KMS-11 (cell line): Measurements from ENCODE around the gene LCE2A.

Source experiments
- H2AFZ ChIP-seq: fragments of 200-600 bp; sonication (generic); 2 replicates; pipeline ENCODE4 v1.6.1; 2016; ENCODE audit warnings: antibody characterized with exemption, mixed run types, low read depth
- H3K27ac ChIP-seq: fragments of 200-600 bp; sonication (generic); 2 replicates; pipeline ENCODE4 v1.6.1; 2016; ENCODE audit warnings: mild to moderate bottlenecking, mixed run types
- H3K27me3 ChIP-seq: fragments of 200-600 bp; sonication (generic); 2 replicates; pipeline ENCODE4 v1.6.1; 2017; ENCODE audit warnings: mild to moderate bottlenecking, low read depth, mixed run types, moderate library complexity; ENCODE audit not compliant: insufficient read depth
- H3K36me3 ChIP-seq: fragments of 200-600 bp; sonication (generic); 2 replicates; pipeline ENCODE4 v1.6.1; 2017; ENCODE audit warnings: mild to moderate bottlenecking, mixed run types; ENCODE audit not compliant: insufficient read depth
- H3K4me1 ChIP-seq: fragments of 200-600 bp; sonication (generic); 2 replicates; pipeline ENCODE4 v1.6.1; 2016; ENCODE audit warnings: mild to moderate bottlenecking, low read depth, mixed run types; ENCODE audit not compliant: poor library complexity, severe bottlenecking
- H3K4me2 ChIP-seq: fragments of 200-600 bp; sonication (generic); 2 replicates; pipeline ENCODE4 v1.7.0; 2016; ENCODE audit warnings: mild to moderate bottlenecking, mixed run types
- H3K4me3 ChIP-seq: fragments of 200-600 bp; sonication (generic); IDR thresholded peaks from 2 replicates; pipeline ENCODE4 v1.6.1; 2017; ENCODE audit warnings: low read depth, low read length, mixed read lengths; ENCODE audit not compliant: insufficient read depth
- H3K79me2 ChIP-seq: fragments of 200-600 bp; sonication (generic); 2 replicates; pipeline ENCODE4 v1.6.1; 2016; ENCODE audit warnings: low read depth, mixed run types; ENCODE audit not compliant: insufficient read depth
- H3K9ac ChIP-seq: fragments of 200-600 bp; sonication (generic); 2 replicates; pipeline ENCODE4 v1.6.1; 2016; ENCODE audit warnings: mild to moderate bottlenecking, mixed run types
- H4K20me1 ChIP-seq: fragments of 200-600 bp; sonication (generic); 2 replicates; pipeline ENCODE4 v1.6.1; 2016; ENCODE audit warnings: mild to moderate bottlenecking, mixed run types; ENCODE audit not compliant: insufficient read depth
- TF ChIP-seq, protein P1 (sequence below): fragments of 200-600 bp; sonication (generic); conservative IDR thresholded peaks from 2 replicates; pipeline ENCODE4 v1.6.1; 2017; ENCODE audit warnings: low read depth, mild to moderate bottlenecking, antibody characterized with exemption, low read length, moderate library complexity, mixed read lengths

Gene LCE2A

DNA sequence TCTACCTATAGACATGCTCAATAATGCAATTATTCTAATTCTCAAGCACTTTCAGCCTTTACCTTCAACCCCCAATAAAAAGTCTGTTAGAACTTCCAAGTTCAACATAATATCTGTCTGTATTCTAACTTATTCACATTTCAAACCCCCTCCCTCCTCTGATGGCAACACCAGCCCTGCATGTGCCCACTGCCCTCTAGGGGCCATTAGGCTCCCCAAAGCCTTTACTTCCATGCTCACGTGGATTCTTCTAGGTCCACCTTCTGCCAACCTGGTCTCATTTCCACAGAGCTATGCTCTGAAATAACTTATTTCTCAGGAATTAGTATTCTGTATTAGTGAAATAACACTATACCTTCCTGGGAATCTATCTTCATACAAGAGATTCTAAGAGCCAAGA lies 37.5 kb downstream of the LCE2A start:
- Histone ChIP-seq H3K79me2 (no peaks in the 10 kb centered on the region), H2AFZ (no peak overlapping the region), H4K20me1 (no peaks in the 10 kb centered on the region), H3K27me3 (no peaks in the 10 kb centered on the region), H3K36me3 (no peaks in the 10 kb centered on the region), H3K9ac (no peak overlapping the region), H3K4me1 (no peaks in the 10 kb centered on the region), H3K4me3 (no peak overlapping the region), H3K4me2 (no peak overlapping the region), H3K27ac (no peak overlapping the region)
- TF ChIP-seq, protein P1, sequence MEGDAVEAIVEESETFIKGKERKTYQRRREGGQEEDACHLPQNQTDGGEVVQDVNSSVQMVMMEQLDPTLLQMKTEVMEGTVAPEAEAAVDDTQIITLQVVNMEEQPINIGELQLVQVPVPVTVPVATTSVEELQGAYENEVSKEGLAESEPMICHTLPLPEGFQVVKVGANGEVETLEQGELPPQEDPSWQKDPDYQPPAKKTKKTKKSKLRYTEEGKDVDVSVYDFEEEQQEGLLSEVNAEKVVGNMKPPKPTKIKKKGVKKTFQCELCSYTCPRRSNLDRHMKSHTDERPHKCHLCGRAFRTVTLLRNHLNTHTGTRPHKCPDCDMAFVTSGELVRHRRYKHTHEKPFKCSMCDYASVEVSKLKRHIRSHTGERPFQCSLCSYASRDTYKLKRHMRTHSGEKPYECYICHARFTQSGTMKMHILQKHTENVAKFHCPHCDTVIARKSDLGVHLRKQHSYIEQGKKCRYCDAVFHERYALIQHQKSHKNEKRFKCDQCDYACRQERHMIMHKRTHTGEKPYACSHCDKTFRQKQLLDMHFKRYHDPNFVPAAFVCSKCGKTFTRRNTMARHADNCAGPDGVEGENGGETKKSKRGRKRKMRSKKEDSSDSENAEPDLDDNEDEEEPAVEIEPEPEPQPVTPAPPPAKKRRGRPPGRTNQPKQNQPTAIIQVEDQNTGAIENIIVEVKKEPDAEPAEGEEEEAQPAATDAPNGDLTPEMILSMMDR, result peak; percentile 60

DNA sequence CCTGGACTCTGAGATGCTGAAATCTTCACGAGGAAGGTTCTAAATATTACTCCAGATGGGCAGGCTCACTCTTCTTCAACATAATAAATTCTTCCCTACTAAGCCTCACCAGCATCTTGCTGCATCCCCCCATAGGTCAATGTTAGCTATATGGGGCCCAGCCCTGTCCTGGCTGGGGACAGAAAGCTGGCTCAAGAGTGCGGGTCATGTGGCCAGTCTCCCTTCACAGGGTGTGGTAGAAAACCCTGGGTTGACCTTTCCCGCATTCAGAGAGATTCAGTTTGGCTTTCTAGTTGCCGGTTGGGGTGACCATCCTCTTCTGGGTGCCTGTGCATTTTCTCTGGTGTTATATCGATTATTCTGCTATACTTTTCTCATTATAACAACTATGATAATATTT lies 39.9 kb downstream of the LCE2A start:
- Histone ChIP-seq H3K27ac (no peak overlapping the region), H2AFZ (no peak overlapping the region), H4K20me1 (no peaks in the 10 kb centered on the region), H3K27me3 (no peaks in the 10 kb centered on the region), H3K36me3 (no peaks in the 10 kb centered on the region), H3K4me3 (no peak overlapping the region), H3K4me1 (no peaks in the 10 kb centered on the region), H3K4me2 (no peak overlapping the region), H3K9ac (no peak overlapping the region), H3K79me2 (no peaks in the 10 kb centered on the region)
- TF ChIP-seq, protein P1, result no peak

DNA sequence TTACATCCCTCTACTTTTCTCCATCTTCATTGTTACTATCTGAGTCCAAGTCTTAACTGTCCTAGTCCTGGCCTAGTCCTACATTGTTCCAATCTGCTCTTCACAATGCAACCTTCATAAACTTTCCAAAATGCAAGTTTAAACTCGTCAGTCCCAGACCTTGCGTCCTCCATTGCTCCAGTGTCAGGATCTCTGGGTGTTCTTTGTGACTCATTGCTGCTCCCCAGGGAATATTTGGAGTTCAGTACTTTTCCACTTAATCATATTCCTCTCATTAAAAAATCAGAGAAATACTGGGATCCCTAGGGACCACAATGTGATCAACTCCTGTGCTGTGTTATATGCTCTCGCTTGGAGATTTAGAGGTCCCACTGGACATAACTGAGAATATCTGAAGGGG lies 41.7 kb downstream of the LCE2A start:
- H3K9ac ChIP-seq, result no peak overlapping the region
- H3K27ac ChIP-seq, result no peak overlapping the region
- no peaks in the 10 kb centered on the region for H3K79me2 ChIP-seq
- TF ChIP-seq, protein P1, result no peak
- no peaks in the 10 kb centered on the region for H4K20me1 ChIP-seq
- H3K27me3 ChIP-seq, result no peaks in the 10 kb centered on the region
- no peaks in the 10 kb centered on the region for H3K36me3 ChIP-seq
- H3K4me2 ChIP-seq, result no peak overlapping the region
- H3K4me3 ChIP-seq, result no peak overlapping the region
- H3K4me1 ChIP-seq, result no peaks in the 10 kb centered on the region
- no peak overlapping the region for H2AFZ ChIP-seq

DNA sequence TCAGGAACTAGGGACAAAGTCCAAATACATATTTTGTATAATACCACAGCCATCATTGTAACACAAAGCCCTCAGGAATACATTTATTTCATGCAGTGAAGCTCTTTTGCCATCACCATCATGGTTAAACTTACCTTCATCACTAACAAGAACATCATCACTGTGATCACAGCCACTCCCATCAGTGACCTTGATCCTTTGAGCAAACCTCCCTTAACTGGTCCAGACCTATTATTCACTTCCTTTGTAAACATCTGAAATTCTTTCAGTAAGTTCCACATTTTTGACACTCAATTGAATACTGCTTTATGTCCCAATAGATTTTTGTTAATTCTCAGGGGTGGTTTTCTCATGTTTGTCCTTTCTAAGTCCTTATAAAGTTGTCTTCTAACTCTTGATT lies 43.5 kb downstream of the LCE2A start:
- no peak overlapping the region for H3K4me2 ChIP-seq
- no peak overlapping the region for H3K27ac ChIP-seq

More for the DNA sequence above, 43.5 kb downstream of the LCE2A start:
- H3K4me3 ChIP-seq, result no peak overlapping the region
- H3K36me3 ChIP-seq, result no peaks in the 10 kb centered on the region
- TF ChIP-seq, protein P1, result no peak
- H2AFZ ChIP-seq, result no peak overlapping the region
- H3K4me1 ChIP-seq, result no peaks in the 10 kb centered on the region
- no peaks in the 10 kb centered on the region for H4K20me1 ChIP-seq
- no peaks in the 10 kb centered on the region for H3K27me3 ChIP-seq
- no peaks in the 10 kb centered on the region for H3K79me2 ChIP-seq
- H3K9ac ChIP-seq, result no peak overlapping the region
